HG03139 (cell line): ENCODE data around the gene ATOH1.

Experiments used
- ATAC-seq: cut with Tn5 transposase; IDR thresholded peaks from one replicate; pipeline ENCODE4 v1.9.1; 2021; ENCODE audit not compliant: unreplicated experiment

The ATOH1 gene, protein sequence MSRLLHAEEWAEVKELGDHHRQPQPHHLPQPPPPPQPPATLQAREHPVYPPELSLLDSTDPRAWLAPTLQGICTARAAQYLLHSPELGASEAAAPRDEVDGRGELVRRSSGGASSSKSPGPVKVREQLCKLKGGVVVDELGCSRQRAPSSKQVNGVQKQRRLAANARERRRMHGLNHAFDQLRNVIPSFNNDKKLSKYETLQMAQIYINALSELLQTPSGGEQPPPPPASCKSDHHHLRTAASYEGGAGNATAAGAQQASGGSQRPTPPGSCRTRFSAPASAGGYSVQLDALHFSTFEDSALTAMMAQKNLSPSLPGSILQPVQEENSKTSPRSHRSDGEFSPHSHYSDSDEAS

GRCh38 chr4:93828332-93828994 is at the start of gene ATOH1:
TSS of gene ATOH1 (plus strand) at chr4:93828753. CDS start at chr4:93828927, 174 bp downstream.
- ATAC-seq, result no peak

GRCh38 chr4:93779228-93779627 is 49.3 kb upstream of the ATOH1 start:
- ATAC-seq, result no peak

DNA sequence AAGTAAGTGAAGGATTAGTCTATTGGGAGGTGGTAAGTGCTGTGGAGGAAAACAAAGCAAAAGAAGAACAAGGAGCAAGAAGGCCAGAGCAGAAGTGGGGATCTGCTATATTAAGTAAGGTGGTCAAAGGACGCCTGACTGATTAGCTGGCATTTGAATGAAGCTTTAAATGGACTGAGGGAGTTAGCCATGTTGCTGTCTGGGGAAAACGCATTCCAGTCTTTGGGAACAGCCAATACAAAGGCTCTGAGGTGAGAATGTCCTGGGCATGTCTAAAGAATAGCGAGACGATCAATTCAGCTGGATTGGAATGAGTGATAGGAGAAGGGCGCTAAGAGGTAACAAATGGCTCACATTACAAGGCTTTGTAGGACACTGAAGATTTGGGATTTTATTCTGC is 48.5 kb upstream of the ATOH1 start:
- ATAC-seq, result no peak

DNA sequence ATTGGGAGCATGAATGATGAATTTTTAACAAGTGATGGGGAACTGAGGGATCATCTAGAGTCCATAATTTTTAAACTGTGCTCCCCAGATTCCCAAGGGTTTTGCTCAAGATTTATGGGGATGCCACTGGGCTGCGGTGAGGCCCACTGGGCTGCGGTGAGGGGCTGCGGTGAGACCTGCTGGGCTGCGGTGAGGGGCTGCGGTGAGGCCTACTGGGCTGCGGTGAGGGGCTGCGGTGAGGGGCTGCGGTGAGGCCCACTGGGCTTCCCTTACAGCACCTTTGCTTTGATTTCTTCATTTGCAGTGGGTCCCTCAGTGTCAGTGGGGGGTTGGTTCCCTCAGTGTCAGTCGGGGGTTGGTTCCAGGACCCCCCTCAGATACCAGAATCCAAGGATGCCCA is 47.4 kb upstream of the ATOH1 start:
- ATAC-seq, result no peak

GRCh38 chr4:93786149-93786548 is 42.4 kb upstream of the ATOH1 start:
- no peak for ATAC-seq

GRCh38 chr4:93788712-93789111 is 39.8 kb upstream of the ATOH1 start:
- ATAC-seq, result no peak

GRCh38 chr4:93791570-93792195 is 36.9 kb upstream of the ATOH1 start:
- peak; percentile 82 for ATAC-seq

DNA sequence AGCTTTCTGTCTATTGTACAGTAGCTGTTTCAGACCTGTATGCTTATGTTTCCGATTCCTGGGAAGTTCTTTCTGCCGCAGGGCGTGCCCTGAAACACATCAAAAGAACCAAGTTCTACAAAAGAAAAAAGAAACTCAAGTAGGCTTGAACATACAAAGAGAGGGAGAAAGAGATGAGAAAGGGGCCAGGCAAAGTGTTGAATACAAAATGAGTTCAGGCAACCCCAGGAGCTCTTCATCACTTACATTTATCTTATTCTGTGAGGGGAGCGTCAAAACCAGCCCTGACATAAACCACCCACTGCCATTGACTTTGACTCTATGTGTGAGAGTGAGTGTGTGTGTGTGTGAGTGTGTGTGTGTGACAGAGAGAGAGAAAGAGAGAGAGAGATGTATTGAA is 26.5 kb upstream of the ATOH1 start:
- ATAC-seq, result no peak

GRCh38 chr4:93809773-93810172 is 18.8 kb upstream of the ATOH1 start:
- no peak for ATAC-seq

GRCh38 chr4:93810340-93810992 is 18.1 kb upstream of the ATOH1 start:
- no peak for ATAC-seq

DNA sequence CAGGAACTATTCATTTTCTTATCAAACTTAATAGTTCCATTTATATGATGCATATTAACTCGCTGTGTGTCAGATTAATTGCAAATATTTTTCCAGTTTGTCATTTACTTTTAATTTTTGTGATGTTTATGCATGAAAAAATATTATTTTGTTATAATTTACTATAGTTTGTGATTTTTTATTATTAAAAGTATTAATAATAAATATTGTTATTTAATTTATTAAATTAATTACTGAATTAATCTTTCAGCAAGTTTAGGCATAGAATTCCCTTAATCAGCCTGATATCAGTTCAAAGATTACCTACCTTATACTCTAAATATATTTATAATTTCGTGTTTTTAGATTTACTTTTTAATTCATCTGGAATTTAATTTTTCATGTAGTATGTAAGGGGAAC is 15.5 kb upstream of the ATOH1 start:
- ATAC-seq, result no peak

DNA sequence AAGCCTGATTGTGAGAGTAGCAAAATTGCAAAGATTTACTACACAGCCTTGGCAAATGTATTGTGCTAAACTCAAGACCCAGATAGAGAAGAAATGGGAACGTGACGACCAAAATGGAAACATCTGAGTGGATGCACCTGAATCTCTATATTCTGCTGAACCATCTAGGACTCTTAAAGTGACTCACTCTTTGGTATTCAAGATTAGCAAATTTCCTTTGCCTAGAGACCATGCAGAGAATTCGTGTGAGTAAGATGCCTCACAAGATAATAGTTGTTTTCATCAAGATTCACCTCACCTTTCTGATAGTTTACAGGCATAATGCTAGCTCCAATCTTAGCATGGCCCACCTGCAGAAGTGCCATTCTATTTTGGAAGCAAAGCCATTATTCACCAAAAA is 14.4 kb upstream of the ATOH1 start:
- ATAC-seq, result no peak

DNA sequence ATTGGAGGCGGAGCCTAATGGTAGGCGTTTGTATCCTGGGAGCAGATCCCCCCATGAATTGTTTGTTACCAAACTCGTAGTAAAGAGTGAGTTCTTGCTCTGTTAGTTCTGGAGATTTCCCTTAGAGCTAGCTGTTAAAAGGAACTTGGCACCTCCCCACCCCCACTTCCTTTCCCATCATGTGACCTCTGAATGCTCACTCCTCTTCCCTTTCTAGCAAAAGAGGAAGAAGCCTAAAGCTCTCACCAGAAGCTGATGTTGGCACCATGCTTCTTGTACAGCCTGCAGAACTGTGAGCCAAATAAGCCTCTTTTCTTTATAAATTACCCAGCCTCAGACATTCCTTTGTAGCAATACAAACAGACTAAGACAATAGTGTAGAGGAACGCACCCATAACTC is 13.8 kb upstream of the ATOH1 start:
- no peak for ATAC-seq

- no peak for ATAC-seq
These were observed 2.9 kb upstream of the ATOH1 start for GRCh38 chr4:93825551-93826216.

DNA sequence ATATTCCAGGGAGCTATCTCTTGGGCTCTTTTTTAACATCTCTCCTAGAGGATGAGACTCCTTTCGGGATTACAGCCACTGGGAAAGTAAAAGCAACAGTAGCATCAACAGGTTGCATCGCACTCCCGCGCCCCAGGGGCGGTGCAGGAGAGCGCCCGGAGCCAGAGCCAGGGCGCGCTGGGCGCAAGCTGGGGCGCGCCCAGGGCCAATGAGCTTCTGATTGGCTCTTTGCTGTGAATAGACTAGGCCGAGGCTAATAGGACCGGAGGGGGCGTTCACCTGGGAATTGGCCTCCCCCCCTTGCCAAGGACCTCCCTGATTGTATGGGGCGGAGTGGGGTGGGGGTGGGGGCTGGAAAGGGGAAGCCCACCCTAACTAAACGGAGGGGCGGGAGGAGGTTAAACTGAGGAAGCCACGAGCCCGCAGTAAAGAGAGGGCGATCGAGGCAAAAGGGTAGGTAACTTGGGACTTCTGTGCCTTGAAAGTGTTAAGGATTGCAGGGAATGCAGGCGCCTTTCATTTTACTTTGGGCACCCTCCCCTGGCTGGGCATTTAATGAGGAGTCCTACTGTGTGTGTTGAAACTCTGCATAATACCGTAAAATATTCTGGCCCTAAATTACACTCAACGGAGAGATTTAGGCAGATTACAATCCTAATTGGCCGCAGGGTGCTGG is 1.1 kb upstream of the ATOH1 start:
- ATAC-seq, result no peak

GRCh38 chr4:93828995-93829819 is 654 bp downstream of the ATOH1 start:
- ATAC-seq, result no peak

DNA sequence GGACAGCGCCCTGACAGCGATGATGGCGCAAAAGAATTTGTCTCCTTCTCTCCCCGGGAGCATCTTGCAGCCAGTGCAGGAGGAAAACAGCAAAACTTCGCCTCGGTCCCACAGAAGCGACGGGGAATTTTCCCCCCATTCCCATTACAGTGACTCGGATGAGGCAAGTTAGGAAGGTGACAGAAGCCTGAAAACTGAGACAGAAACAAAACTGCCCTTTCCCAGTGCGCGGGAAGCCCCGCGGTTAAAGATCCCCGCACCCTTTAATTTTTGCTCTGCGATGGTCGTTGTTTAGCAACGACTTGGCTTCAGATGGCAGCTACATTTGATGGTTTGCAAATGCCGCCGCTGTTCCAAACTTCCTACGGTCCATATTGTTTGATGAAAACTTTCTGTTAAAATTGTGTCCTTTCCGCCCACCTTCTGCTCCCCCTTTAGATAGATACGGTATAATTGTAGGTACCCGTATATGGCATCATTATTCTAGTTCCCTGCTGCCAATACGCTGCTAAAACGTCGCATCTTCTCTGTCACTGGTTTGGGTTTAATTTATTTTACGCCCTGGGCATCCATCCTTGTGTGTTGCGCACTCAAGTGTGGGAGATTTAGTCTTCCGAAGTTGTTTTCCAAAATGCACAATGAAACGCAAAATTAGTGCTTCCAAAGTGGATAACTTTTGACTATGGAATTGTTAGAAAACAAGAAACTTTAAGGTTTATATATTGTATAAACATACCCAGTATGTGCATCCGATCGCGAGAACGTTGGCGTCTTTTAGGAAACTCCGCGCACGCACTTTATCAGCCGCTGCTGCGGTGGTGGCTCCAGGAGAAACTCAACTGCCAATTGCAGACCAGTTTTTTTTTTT is 1.5 kb downstream of the ATOH1 start:
- no peak for ATAC-seq

- no peak for ATAC-seq
These were observed 3.4 kb downstream of the ATOH1 start for GRCh38 chr4:93831716-93832496.
